Fibroblast of pulmonary artery (primary cell): ENCODE measurements around the gene RTP2.

Experiments
- DNase-seq: peaks from one replicate; pipeline ENCODE4 v3.0.0-alpha.2; 2010; ENCODE audit warnings: low read depth
- H3K4me3 ChIP-seq: replicated peaks from 2 replicates; pipeline ENCODE4 v1.5.1; 2011; ENCODE audit warnings: low read depth, mild to moderate bottlenecking, control low read depth, low read length, moderate library complexity
- TF ChIP-seq, protein P1 (sequence below): IDR thresholded peaks from 2 replicates; pipeline ENCODE4 v1.5.1; 2011; ENCODE audit warnings: mild to moderate bottlenecking, control low read depth, low read length, inconsistent platforms; ENCODE audit errors: missing control alignments

The RTP2 gene, protein sequence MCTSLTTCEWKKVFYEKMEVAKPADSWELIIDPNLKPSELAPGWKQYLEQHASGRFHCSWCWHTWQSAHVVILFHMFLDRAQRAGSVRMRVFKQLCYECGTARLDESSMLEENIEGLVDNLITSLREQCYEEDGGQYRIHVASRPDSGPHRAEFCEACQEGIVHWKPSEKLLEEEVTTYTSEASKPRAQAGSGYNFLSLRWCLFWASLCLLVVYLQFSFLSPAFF

DNA sequence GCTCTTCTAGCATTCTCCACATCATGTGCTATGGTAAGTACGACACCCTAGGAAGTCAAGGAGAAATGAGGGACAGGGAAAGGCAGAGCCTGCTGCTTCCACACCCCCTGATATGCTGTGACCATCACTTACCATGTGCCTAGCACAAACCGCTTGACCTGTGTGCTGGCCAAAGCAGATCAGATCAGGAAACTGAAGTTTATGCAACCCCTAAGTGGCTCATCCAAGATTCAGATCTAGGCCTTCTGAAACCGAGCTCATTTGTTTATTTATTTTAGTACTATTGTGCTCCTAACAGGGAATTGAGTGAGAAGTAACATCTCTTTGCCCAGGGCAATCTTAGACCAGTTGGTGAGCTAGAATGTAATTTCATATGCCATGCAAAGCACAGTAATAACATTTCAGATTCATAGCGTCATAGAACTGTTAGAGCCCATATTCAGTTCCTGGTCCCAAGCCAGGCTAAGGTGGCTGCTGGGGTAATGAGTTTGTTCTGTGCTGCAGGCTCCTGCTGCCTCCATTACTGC lies at the start of gene RTP2:
TSS of gene RTP2 (minus strand) at position 51 of the 527 bp plus-strand sequence. CDS start 429 bp downstream, outside the sequence.
- TF ChIP-seq, protein P1, sequence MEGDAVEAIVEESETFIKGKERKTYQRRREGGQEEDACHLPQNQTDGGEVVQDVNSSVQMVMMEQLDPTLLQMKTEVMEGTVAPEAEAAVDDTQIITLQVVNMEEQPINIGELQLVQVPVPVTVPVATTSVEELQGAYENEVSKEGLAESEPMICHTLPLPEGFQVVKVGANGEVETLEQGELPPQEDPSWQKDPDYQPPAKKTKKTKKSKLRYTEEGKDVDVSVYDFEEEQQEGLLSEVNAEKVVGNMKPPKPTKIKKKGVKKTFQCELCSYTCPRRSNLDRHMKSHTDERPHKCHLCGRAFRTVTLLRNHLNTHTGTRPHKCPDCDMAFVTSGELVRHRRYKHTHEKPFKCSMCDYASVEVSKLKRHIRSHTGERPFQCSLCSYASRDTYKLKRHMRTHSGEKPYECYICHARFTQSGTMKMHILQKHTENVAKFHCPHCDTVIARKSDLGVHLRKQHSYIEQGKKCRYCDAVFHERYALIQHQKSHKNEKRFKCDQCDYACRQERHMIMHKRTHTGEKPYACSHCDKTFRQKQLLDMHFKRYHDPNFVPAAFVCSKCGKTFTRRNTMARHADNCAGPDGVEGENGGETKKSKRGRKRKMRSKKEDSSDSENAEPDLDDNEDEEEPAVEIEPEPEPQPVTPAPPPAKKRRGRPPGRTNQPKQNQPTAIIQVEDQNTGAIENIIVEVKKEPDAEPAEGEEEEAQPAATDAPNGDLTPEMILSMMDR = no peak
- DNase-seq = no peak
- no peak within 1 kb of the TSS for H3K4me3 ChIP-seq

DNA sequence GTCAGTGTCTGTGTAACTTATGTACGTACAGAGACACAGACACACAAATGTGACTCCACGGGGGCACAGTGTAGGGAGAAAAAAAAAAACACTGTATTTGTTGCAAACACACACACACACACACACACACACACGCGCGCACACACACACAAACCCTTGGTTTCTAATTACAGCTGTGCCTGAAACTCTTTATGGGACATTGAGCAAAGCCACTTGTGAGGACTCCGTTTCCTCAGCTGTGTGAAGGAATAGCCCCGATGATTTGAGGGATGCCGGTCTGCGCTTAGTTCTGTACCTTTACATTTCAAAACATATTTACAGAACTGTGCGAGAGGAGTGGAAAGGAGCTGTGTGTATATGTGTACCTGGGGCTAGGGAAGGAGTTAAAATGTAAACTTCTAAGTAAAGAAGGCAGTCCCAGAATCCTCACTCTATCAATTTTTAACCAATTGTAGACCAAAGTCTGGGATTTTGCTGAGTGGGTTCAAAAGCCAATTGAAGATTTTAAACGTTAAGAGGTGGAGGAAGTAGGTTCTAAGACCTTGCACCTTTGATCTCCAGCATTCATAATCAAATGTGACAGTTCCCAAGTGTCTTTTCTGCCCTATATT lies 48.3 kb upstream of the RTP2 start:
- TF ChIP-seq, protein P1 = no peak
- DNase-seq = no peak
- H3K4me3 ChIP-seq = no peak overlapping the region

DNA sequence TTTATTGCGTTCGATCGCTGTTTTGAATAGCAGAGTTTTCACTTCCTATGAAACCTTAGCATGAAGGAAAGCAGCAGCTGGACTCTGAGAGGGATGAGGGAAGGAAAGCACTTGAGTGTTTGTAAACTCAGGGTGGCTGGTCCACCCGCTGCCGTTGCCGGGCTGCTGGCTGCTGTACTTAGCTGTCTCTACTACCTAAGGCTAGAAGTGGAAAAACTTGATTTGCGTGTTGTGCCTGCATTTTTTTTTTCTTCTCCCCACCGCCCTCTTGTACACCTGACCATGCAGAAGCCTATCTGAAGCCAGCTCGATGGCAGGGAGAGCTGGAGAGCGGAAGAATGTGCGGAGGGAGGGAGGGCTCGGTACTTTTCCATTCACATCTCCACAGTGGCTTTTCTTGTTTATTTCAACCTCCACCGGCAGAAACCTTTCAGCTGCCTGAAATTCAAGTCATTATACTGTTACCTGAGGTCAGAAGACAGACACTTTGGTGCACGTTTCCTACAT lies 47.7 kb upstream of the RTP2 start:
- H3K4me3 ChIP-seq = no peak overlapping the region
- TF ChIP-seq, protein P1 = no peak
- DNase-seq = no peak

DNA sequence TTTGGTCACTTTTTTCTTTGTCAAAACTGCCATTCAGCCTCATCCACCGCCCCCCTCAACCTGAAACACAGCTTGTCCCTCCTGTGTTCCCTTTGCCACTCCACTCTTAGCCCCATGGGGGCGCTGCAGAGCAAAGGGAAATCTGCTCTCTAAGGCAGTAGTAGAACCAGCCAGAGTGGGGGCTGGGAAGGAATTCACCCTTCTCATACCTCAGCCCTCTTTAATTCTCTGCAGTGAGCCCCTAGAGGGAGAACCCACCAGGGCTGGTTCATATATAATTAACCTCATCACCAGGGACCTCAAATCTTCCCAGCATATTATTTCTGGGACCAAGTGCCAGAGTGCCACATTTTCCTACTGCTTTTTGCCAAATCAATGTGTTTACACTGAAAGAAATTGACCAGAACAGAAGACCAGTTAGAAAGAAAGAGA lies 45.7 kb upstream of the RTP2 start:
- DNase-seq = peak; percentile 86
- TF ChIP-seq, protein P1 = peak; percentile 100
- no peak overlapping the region for H3K4me3 ChIP-seq

DNA sequence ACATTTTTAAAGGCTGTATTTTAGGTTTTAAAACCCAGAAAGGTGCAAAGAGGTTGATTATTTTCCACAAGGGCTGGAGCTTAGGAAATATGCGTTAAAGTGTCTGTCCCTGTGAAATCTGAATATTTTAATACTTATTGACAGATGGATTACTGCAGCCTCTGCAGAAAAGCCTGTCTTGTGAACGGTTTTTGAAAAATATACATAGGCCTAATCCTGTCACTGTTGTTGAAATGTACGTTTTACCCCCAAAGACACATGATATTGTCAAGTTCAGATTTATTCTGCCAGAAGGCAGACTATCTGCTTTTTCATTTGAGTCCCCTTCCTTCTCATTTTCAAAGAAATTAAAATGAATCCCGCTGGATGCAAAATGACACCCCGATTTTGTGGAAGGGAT lies 45.1 kb upstream of the RTP2 start:
- DNase-seq = no peak
- TF ChIP-seq, protein P1 = no peak
- H3K4me3 ChIP-seq = no peak overlapping the region

DNA sequence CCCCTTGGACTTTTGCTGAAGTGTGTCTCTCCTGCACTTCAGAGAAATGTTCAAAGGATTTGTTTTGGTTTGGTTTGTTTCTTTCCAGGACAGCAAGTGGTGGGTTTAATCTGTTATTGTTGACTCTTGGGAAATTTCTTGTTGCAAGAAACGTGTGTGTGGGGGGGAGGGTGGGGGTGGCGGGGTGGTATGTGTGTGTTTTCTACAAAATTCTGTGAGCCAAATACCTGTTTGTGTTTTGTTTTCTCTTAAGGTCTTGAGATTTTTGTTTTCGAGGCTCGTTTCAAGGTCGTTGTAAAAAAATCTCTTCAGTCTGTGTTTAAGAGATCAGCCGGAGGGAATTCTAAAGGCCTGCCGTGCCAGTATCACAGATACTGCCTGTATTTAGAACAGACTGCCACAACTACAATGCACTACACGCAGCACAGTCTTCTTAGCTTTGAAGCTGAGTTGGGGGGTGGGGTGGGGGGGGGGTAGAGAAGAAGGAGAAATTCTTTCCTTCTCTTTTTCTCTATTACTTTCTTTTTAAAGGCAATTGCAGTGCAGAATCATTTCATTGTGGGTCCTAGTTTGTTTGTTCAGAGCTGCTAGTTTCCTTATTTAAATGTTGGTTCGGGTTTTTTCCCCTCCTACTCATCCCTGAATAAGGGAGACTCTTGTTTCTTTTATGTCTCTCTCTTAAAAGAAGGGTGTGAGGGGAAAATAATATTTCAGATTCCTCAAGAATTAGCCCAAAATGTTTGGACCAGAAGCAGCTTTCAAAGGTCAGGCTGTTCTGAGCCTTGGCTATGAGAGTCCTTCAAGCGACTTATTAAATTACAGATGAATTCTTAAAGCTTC lies 44.3 kb upstream of the RTP2 start:
- peak; percentile 69 for DNase-seq
- peak overlapping the region; percentile 94 for H3K4me3 ChIP-seq
- TF ChIP-seq, protein P1 = no peak
